OCI-LY1 (cell line): ENCODE data around the gene FHIT.

Source experiments
- CTCF ChIP-seq: fragments of 200-600 bp; sonication (generic), shearing (Covaris generic); IDR thresholded peaks from 2 replicates; pipeline ENCODE4 v1.5.1; 2017; ENCODE audit warnings: mild to moderate bottlenecking, antibody characterized with exemption, low read length, moderate library complexity, mixed read lengths
- EZH2 ChIP-seq: fragments of 200-600 bp; sonication (generic), shearing (Covaris generic); IDR thresholded peaks from 2 replicates; pipeline ENCODE4 v1.8.0; 2017; ENCODE audit warnings: borderline replicate concordance, mixed run types, mild to moderate bottlenecking, antibody characterized with exemption, low read length, moderate library complexity, mixed read lengths

GRCh38 chr3:59949311-59949710, 1301.9 kb downstream of the FHIT start:
- TF ChIP-seq EZH2 (no peak), CTCF (no peak)
